ENCODE results near the gene ARHGAP6. TPM values are rescaled to one million over a fixed set of nuclear protein-coding genes. Genes with fewer than 3 reads are reported as not detected.
"Not testable (repeated sequence)": the region's sequence is repeated elsewhere in the genome, so short reads cannot be mapped to it uniquely, and the experiment has no call there.

The ARHGAP6 gene
- total RNA-seq, 1 donor from 2014 or later = 5.1 TPM

DNA sequence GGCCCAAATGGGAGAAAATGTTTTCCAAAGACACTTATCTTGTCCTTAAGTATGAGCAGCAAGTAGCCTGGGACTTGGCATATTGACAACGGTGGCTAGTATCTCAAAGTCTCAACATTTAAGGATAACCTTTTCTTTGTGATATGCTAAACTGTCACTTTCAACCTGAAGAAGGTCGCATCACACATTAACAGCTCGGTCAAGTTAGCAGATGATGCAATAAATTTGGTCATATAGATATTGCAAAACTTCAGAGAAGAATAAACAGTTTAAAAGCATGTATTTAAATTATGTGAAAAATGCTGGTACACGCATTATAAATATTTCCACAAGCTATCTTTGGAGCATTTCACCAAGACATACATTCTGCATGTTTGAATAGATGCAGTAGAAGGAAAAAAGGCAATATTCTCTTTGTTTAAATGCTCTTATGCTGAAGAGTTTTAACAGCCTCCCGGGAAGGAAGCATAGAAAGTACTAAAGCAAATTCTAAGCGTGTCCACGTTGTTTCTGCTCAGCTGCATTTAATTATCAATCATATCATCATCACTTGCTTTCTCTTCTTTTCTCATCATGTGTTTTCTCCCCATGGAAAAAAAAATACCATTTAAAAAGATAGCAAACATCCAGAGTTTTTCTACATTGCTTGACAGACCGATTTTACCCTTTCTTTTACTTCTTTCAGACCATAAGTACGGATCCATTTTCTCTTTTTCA is 24.2 kb downstream of the ARHGAP6 start:
- DNase-seq (ENCODE audit: low spot score) = no peak

DNA sequence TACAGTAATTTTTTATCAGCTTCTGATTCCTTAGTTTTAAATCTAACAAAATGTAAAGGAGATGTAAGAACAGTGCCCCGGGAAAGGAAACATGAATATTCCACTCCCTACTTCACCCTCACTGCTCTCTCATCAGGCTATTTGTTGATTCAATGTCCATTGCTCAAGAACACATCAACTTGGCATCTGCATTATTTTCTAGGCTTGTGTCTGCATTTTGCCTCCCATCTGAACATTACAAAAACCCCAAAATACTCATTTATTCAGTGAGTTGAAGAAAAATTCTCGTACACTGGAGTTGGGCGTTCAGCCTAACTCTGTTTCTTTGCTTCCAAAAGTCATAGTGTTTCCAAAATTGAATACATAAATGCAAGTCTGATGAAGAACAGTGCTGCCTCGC is 25.6 kb downstream of the ARHGAP6 start:
- peak; percentile 37 for DNase-seq (ENCODE audit: low spot score)

DNA sequence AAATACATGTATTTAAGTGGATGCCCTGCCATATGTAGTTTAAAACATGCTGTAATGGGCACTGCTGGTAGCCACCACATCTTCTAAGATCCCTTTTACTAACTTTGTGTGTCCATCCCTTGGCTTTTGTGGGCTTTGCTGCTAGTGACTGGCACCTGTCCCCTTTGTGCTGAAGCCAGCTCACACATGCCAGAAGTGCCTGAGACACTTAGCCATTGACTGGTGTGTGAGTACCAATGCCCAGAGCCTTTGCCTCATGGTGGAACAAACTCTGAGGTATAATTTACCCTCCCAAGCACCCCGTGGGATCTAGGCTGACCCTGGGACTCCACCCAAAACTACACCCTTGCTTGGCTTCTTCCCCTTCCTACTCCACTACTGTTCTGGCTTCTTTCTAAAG is 33.0 kb downstream of the ARHGAP6 start:
- no peak for DNase-seq (ENCODE audit: low spot score)

GRCh38 chrX:11629593-11630211 is 36.0 kb downstream of the ARHGAP6 start:
- peak; percentile 27 for DNase-seq (ENCODE audit: low spot score)

- no peak for DNase-seq (ENCODE audit: low spot score)
These were observed 37.3 kb downstream of the ARHGAP6 start for GRCh38 chrX:11628399-11628798.

- no peak for DNase-seq (ENCODE audit: low spot score)
These were observed 39.4 kb downstream of the ARHGAP6 start for GRCh38 chrX:11626351-11626750.

- DNase-seq (ENCODE audit: low spot score) = peak; percentile 74
These were observed 46.3 kb downstream of the ARHGAP6 start for GRCh38 chrX:11619441-11619840.

DNA sequence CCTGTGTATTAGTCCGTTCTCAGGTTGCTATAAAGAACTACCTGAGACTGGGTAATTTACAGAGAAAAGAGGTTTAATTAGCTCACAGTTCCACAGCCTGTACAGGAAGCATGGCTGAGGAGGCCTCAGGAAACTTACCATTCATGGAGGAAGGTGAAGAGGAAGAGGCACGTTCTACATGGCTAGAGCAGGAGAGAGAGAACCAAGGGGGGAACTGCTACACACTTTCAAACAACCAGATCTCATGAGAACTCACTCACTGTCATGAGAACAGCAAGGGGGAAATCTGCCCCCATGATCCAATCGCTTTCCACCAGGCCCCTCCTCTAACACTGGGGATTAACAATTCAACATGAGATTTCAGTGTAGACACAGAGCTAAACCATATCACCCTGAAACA is 51.5 kb downstream of the ARHGAP6 start:
- not testable (repeated sequence) for DNase-seq (ENCODE audit: low spot score)

DNA sequence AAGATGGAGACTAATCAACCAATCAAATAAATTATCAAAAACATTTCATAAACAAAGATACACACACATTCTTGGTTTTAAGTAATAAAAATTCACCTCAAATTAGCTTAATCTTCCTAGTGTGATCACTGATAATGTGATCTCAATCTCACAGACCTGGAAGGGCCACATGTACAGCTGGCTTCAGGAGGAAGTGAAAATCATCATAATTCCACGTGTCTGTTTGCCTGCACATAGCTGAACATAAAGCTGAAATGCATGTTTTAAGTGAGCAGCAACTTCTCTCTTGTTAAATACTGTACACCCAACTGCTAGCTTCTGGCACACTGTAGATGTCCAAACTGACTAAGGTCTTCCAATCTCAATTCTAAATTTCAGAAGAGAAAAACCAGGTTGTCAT is 53.8 kb downstream of the ARHGAP6 start:
- no peak for DNase-seq (ENCODE audit: low spot score)

GRCh38 chrX:11611161-11611560 is 54.6 kb downstream of the ARHGAP6 start:
- no peak for DNase-seq (ENCODE audit: low spot score)

- no peak for DNase-seq (ENCODE audit: low spot score)
These were observed 56.6 kb downstream of the ARHGAP6 start for GRCh38 chrX:11609109-11609508.

- DNase-seq (ENCODE audit: low spot score) = no peak
These were observed 59.3 kb downstream of the ARHGAP6 start for GRCh38 chrX:11606408-11606807.

- DNase-seq (ENCODE audit: low spot score) = no peak
These were observed 65.1 kb downstream of the ARHGAP6 start for GRCh38 chrX:11600578-11600977.

GRCh38 chrX:11597479-11597878 is 68.2 kb downstream of the ARHGAP6 start:
- peak; percentile 18 for DNase-seq (ENCODE audit: low spot score)

DNA sequence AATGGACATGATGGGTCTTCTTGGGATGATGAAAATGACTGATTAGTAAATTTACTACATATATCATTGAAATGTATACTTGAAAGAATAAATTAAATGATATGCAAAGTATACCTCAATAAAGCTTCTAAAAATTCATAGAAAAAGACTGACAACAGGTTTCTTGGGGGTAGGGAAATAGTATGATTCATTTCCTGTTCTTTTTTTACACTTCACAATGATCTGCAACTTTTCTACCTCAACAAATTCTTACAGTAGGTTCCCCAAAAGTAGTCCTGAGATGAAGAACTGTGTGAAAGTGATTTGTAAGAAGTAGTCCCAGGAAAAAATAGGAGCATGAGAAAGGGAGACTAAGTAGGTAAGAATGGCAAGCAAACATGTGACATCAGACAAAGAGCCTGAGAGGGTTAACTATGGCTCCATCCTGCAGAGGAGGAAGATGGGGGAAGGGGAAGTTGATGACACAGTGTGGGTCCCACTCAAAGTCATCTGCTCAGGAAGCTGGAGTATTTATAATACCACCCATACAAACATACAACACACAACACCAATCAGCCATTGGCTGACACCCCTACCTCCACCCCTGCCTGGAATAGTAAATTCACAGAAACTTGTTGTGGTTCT is 73.9 kb downstream of the ARHGAP6 start:
- no peak for DNase-seq (ENCODE audit: low spot score)

- peak; percentile 81 for DNase-seq (ENCODE audit: low spot score)
These were observed 76.1 kb downstream of the ARHGAP6 start for GRCh38 chrX:11589641-11590040.

DNA sequence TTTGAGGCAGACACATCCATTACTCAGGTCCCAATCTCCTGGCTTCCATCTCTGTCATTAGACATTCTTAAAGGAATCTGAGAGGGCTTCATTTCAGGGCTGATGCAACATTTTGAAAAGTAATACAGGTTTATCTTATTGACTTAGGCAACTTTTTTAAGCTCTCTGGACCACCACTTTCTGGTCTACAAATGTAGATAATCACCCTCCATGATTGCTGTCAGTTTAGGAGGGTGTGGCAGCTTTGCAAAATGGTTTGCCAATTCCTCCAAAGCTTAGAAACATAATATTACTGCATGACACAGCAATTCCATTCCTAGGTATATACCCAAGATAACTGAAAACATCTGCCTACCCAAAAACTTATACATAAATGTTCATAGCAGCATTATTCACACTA is 77.6 kb downstream of the ARHGAP6 start:
- no peak for DNase-seq (ENCODE audit: low spot score)

DNA sequence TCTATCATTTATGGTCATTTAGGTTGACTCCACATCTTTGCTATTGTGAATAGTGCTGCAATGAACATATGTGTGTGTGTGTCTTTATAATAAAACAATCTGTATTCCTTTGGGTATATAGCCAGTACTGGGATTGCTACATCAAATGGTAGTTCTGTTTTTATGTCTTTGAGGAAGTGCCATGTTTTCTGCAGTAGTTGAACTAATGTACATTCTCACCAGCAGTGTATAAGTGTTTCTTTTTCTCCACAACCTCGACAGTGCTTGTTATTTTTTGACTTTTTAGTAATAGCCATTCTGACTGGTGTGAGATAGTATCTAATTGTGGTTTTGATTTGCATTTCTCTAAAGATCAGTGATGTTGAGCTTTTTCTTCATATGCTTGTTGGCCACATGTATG is 80.5 kb downstream of the ARHGAP6 start:
- DNase-seq (ENCODE audit: low spot score) = no peak

DNA sequence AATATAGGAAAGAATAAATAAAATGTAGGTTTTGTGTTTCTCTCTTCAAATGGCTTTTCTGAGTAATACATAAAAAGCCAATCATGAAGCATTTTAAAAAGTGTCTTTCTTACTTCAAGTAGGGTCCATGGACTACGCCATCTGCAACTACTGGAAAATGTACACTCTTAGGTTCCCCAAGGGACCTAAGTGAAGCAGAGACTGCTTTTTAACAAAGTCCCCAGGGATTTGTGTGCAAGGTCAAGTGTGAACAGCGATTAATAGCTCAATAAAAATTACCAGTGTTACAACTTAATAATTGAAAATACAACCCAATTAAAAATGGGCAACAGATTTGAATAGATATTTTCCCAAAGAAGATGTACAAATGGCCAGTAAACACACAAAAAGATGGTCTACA is 84.9 kb downstream of the ARHGAP6 start:
- DNase-seq (ENCODE audit: low spot score) = no peak

- DNase-seq (ENCODE audit: low spot score) = no peak
These were observed 85.8 kb downstream of the ARHGAP6 start for GRCh38 chrX:11579636-11580600.

DNA sequence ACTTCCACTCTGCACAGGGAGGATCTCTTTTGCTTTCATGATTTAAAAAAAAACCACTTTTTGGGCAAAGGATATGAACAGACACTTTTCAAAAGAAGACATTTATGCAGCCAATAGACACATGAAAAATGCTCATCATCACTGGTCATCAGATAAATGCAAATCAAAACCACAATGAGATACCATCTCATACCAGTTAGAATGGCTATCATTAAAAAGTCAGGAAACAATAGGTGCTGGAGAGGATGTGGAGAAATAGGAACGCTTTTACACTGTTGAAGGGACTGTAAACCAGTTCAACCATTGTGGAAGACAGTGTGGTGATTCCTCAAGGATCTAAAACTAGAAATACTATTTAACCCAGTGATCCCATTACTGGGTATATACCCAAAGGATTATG is 87.4 kb downstream of the ARHGAP6 start:
- not testable (repeated sequence) for DNase-seq (ENCODE audit: low spot score)

- no peak for DNase-seq (ENCODE audit: low spot score)
These were observed 88.1 kb downstream of the ARHGAP6 start for GRCh38 chrX:11577603-11578002.
